Measurements from ENCODE around the gene CTPS1. TPM values are rescaled to one million over a fixed set of nuclear protein-coding genes. Genes with fewer than 3 reads are reported as not detected.
A peak's percentile ranks its signal among the peaks of the same experiment; 100 is the strongest.

The CTPS1 gene, protein sequence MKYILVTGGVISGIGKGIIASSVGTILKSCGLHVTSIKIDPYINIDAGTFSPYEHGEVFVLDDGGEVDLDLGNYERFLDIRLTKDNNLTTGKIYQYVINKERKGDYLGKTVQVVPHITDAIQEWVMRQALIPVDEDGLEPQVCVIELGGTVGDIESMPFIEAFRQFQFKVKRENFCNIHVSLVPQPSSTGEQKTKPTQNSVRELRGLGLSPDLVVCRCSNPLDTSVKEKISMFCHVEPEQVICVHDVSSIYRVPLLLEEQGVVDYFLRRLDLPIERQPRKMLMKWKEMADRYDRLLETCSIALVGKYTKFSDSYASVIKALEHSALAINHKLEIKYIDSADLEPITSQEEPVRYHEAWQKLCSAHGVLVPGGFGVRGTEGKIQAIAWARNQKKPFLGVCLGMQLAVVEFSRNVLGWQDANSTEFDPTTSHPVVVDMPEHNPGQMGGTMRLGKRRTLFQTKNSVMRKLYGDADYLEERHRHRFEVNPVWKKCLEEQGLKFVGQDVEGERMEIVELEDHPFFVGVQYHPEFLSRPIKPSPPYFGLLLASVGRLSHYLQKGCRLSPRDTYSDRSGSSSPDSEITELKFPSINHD
- total RNA-seq (10 to 100 TPM; 29.9 to 60.6 TPM), polyA plus RNA-seq (10 to 100 TPM; 26.7 to 60.2 TPM)
- long read RNA-seq, donor 1, transcript CTPS1-201 (18 exons, 2,037 nt) = minor isoform, 6 of 215 reads
- long read RNA-seq, donor 1, transcript CTPS1-202 (19 exons, 3,201 nt) = major isoform, 142 of 215 reads
- long read RNA-seq, donor 1, transcript CTPS1-211 (18 exons, 2,855 nt) = minor isoform, 9 of 215 reads
- long read RNA-seq, donor 1, partial matches to known transcripts = 26 of 215 reads
- long read RNA-seq, donor 1, other reads (novel, unspliced or antisense) = 29 of 215 reads
- long read RNA-seq, donor 2, transcript CTPS1-202 (19 exons, 3,201 nt) = major isoform, 6 of 14 reads
- long read RNA-seq, donor 2, partial matches to known transcripts = 3 of 14 reads
- long read RNA-seq, donor 2, other reads (novel, unspliced or antisense) = 5 of 14 reads

DNA sequence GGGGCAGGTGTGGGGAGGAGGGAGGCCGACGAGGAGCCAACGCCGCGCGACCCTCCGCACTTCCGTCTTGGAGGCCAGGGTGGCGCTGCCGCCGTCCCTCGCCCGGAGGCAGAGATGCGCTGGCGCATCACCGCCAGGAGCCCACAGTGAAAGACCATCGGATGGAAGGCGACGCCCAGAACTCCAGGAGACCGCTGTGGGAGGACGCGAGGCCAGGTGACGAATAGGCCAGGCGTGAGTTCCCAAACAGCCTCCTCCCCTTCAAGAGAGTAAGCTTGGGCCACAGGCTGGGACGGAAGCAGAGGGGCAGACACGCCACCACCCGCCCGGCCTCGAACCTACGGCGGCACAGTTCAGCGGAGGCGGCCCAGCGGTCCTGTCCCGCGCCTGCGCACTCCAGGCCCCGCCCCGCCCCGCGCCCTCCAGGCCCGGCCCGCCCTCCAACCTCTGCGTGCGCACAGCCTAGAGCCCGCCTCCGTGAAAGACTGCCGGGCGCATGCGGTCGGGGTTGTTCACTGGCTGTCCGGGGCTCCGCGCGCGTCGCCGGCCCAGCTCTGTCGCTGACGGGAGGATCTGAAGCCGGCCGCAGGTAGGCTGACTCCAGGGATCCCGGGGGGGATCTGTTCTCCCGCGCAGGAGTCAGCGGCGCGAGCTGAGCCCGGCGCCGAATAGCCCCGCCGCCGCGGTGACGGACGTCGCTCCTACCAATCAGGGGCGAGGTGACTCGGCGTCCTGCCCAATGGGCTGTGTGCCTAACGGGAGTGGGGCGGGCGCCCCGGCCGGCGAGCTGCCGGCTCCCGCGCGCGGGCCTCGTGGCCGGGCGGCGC, at the start of gene CTPS1:
Gene CTPS1 (plus strand): TSS at position 456 of the 827 bp plus-strand sequence. CDS start 3,595 bp downstream, outside the sequence.
- no peaks in the 10 kb centered on the region for H3K4me1 ChIP-seq (ENCODE audit: control insufficient read depth in 1 of 2, insufficient read depth in 2 of 2, low read length in 2 of 2)
- intact Hi-C loops (cut with DNase I) = loop anchor here in 1 of 2 donors (5.0 kb wide), 1 partner anchor 68 kb away; no protein-coding TSS in a partner anchor
- ATAC-seq (ENCODE audit: low FRiP score) = peak; percentile 96
- peak; percentile 97 to 99 for DNase-seq
- no peaks in the 10 kb centered on the region for H3K27me3 ChIP-seq (ENCODE audit: control insufficient read depth in 1 of 2, insufficient read depth in 2 of 2, low read length in 1 of 2)
- no peaks in the 10 kb centered on the region for H3K36me3 ChIP-seq (ENCODE audit: control insufficient read depth in 1 of 2, insufficient read depth in 2 of 2, low read length in 1 of 2)
- peak within 1 kb of the TSS; percentile 59 to 71 for H3K27ac ChIP-seq (ENCODE audit: low read depth in 1 of 2, low read length in 2 of 2)
- WGBS, 2 donors = 0 to 1% methylated on average over 89 to 96 of the region's 96 CpGs
- H3K9me3 ChIP-seq (ENCODE audit: control insufficient read depth, low read length) = no peaks in the 10 kb centered on the region
- H3K4me3 ChIP-seq (ENCODE audit: low read length in 2 of 2) = peak within 1 kb of the TSS; percentile 80 to 87

DNA sequence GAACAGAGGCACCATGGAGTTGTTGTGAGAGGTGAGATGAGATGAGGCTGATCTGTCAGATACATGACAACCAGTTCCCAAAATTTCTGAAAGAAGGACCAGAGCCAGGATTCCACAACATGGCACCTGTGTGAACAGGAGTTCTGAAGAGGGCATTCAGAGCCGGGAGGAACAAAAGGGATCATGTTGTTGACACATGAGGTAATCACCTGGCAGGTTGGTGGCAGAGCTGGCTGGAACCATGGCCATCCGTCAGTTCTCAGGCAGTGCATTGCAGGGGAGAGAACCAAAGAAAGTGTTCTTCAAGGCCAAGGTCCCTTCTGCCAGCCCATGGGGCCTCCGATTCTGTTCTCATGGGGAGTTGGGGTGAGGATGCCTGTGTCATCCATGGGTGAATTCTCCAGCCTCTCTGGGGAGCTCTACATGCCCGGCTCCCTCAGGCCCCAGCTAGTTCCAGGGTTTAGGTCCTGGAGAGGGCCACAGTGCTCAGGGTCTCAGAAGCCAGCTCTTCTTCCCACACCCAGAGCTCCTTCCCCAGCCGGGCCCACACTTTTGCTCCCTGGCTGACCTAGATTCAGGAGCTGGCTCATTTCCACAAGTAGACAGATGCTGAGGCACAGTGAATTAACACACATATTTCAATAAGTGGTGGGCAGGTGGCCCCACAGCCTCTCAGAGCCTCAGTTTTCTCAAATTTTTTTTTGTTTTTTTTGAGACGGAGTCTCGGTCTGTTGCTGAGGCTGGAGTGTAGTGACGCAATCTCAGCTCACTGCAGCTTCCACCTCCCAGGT, 49.1 kb upstream of the CTPS1 start:
- intact Hi-C loops (cut with DNase I) = no loop called here
- H3K4me3 ChIP-seq (ENCODE audit: low read length in 2 of 2) = no peak overlapping the region
- 53 to 75% methylated on average over 8 of the region's 8 CpGs for WGBS, 2 donors
- H3K27ac ChIP-seq (ENCODE audit: low read depth in 1 of 2, low read length in 2 of 2) = no peak overlapping the region
- no peak for DNase-seq
- H3K9me3 ChIP-seq (ENCODE audit: control insufficient read depth, low read length) = no peaks in the 10 kb centered on the region
- no peak for ATAC-seq (ENCODE audit: low FRiP score)
- no peaks in the 10 kb centered on the region for H3K27me3 ChIP-seq (ENCODE audit: control insufficient read depth in 1 of 2, insufficient read depth in 2 of 2, low read length in 1 of 2)
- no peaks in the 10 kb centered on the region for H3K4me1 ChIP-seq (ENCODE audit: control insufficient read depth in 1 of 2, insufficient read depth in 2 of 2, low read length in 2 of 2)
- H3K36me3 ChIP-seq (ENCODE audit: control insufficient read depth in 1 of 2, insufficient read depth in 2 of 2, low read length in 1 of 2) = no peaks in the 10 kb centered on the region

DNA sequence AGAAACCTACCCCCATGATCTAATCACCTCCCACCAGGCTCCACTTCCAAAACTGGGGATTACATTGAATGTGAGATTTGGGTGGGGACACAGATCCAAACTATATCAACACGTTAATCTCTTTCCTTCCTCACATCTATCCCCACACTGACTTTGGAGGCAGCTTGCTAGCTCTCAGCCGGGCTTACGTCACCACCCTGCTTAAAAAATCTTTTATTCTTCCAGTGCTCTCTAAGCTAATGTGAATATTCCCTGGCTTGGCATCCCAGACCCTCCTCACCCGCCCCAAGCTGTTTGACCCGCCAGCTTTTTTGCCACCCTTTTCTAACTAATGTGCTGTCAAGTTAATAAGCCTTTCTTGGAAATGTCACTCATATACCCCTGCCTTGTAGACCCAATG, 47.9 kb upstream of the CTPS1 start:
- ATAC-seq (ENCODE audit: low FRiP score) (no peak), DNase-seq (no peak)
- no peaks in the 10 kb centered on the region for H3K4me1 ChIP-seq (ENCODE audit: control insufficient read depth in 1 of 2, insufficient read depth in 2 of 2, low read length in 2 of 2)
- intact Hi-C loops (cut with DNase I) = no loop called here
- H3K4me3 ChIP-seq (ENCODE audit: low read length in 2 of 2) = no peak overlapping the region
- 38 to 49% methylated on average over 5 of the region's 5 CpGs for WGBS, 2 donors
- no peaks in the 10 kb centered on the region for H3K36me3 ChIP-seq (ENCODE audit: control insufficient read depth in 1 of 2, insufficient read depth in 2 of 2, low read length in 1 of 2)
- H3K27me3 ChIP-seq (ENCODE audit: control insufficient read depth in 1 of 2, insufficient read depth in 2 of 2, low read length in 1 of 2) = no peaks in the 10 kb centered on the region
- H3K27ac ChIP-seq (ENCODE audit: low read depth in 1 of 2, low read length in 2 of 2) = no peak overlapping the region
- no peaks in the 10 kb centered on the region for H3K9me3 ChIP-seq (ENCODE audit: control insufficient read depth, low read length)

DNA sequence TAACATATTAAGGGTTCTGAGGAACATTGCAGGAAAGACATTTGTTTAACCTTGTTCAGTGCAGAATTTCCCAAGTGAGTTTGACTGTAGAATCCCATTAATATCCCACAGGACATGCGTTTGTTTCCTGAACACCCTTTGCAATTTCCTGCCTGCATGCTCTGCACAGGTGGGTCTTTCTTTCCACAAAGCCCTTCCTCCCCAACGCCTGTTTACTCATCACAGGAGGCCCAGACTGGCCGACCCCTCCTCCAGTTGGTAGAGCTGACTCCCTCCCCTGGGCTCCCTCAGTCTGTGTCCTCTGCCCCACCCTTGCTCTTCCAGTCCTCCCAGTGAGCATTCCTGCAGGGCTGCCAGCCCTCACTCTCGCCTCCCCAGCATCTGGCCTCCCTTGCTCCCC, 47.5 kb upstream of the CTPS1 start:
- no peaks in the 10 kb centered on the region for H3K27me3 ChIP-seq (ENCODE audit: control insufficient read depth in 1 of 2, insufficient read depth in 2 of 2, low read length in 1 of 2)
- no peaks in the 10 kb centered on the region for H3K9me3 ChIP-seq (ENCODE audit: control insufficient read depth, low read length)
- no peak for ATAC-seq (ENCODE audit: low FRiP score)
- H3K4me3 ChIP-seq (ENCODE audit: low read length in 2 of 2) = no peak overlapping the region
- no peak overlapping the region for H3K27ac ChIP-seq (ENCODE audit: low read depth in 1 of 2, low read length in 2 of 2)
- no peaks in the 10 kb centered on the region for H3K36me3 ChIP-seq (ENCODE audit: control insufficient read depth in 1 of 2, insufficient read depth in 2 of 2, low read length in 1 of 2)
- intact Hi-C loops (cut with DNase I) = no loop called here
- 71 to 75% methylated on average over 4 of the region's 4 CpGs for WGBS, 2 donors
- DNase-seq = no peak
- no peaks in the 10 kb centered on the region for H3K4me1 ChIP-seq (ENCODE audit: control insufficient read depth in 1 of 2, insufficient read depth in 2 of 2, low read length in 2 of 2)

DNA sequence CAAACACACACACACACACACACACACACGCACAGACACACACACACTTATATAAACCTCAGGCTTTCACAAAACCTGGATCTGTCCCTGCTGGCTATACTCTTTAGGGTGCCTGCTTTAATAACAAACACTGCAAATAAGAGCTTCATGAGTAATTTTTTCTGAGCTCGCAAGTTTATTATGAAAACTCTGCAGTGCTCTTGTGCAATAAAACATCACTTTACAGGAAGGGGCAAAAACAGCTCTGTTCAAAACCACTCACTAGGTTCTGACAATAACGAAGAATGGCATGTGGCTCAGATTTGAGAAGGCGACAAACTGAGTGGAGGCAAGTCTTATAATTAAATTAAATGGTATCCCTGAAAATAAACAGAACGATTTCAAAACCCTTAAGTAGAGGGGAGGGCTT, 42.6 kb upstream of the CTPS1 start:
- ATAC-seq (ENCODE audit: low FRiP score) (no peak), DNase-seq (no peak)
- intact Hi-C loops (cut with DNase I) = loop anchor here in 1 of 2 donors (5.0 kb wide), 1 partner anchor 35 kb away; no protein-coding TSS in a partner anchor
- Histone ChIP-seq H3K27ac (ENCODE audit: low read depth in 1 of 2, low read length in 2 of 2) (no peak overlapping the region), H3K27me3 (ENCODE audit: control insufficient read depth in 1 of 2, insufficient read depth in 2 of 2, low read length in 1 of 2) (no peaks in the 10 kb centered on the region), H3K36me3 (ENCODE audit: control insufficient read depth in 1 of 2, insufficient read depth in 2 of 2, low read length in 1 of 2) (no peaks in the 10 kb centered on the region), H3K4me1 (ENCODE audit: control insufficient read depth in 1 of 2, insufficient read depth in 2 of 2, low read length in 2 of 2) (peaks cover 0 to 3% of the 10 kb centered on the region in 2 donors), H3K4me3 (ENCODE audit: low read length in 2 of 2) (no peak overlapping the region), H3K9me3 (ENCODE audit: control insufficient read depth, low read length) (no peaks in the 10 kb centered on the region)
- WGBS, 2 donors = 30 to 37% methylated on average over 5 of the region's 5 CpGs

DNA sequence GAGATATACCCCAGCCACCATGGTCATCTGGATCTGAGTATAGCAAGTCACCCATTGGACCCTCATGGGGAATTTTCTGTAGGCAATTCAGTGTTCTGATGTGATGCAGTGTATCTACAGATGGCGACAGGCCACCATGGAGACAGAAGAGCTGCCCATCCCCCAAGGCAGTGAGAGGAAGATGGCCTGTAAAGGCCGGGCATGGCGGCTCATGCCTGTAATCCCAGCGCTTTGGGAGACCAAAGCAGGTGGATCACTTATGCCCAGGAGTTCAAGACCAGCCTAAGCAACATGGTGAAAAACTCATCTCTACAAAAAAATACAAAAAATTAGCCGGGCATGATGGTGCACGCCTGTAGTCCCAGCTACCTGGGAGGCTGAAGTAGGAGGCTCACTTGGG, 41.1 kb upstream of the CTPS1 start:
- intact Hi-C loops (cut with DNase I) = loop anchor here in 1 of 2 donors (5.0 kb wide), 1 partner anchor 36 kb away; no protein-coding TSS in a partner anchor
- Histone ChIP-seq H3K4me1 (ENCODE audit: control insufficient read depth in 1 of 2, insufficient read depth in 2 of 2, low read length in 2 of 2) (peaks cover 0 to 5% of the 10 kb centered on the region in 2 donors), H3K9me3 (ENCODE audit: control insufficient read depth, low read length) (no peaks in the 10 kb centered on the region), H3K4me3 (ENCODE audit: low read length in 2 of 2) (no peak overlapping the region), H3K27ac (ENCODE audit: low read depth in 1 of 2, low read length in 2 of 2) (no peak overlapping the region), H3K27me3 (ENCODE audit: control insufficient read depth in 1 of 2, insufficient read depth in 2 of 2, low read length in 1 of 2) (no peaks in the 10 kb centered on the region), H3K36me3 (ENCODE audit: control insufficient read depth in 1 of 2, insufficient read depth in 2 of 2, low read length in 1 of 2) (no peaks in the 10 kb centered on the region)
- 96 to 97% methylated on average over 6 of the region's 6 CpGs for WGBS, 2 donors
- DNase-seq (no peak), ATAC-seq (ENCODE audit: low FRiP score) (no peak)

DNA sequence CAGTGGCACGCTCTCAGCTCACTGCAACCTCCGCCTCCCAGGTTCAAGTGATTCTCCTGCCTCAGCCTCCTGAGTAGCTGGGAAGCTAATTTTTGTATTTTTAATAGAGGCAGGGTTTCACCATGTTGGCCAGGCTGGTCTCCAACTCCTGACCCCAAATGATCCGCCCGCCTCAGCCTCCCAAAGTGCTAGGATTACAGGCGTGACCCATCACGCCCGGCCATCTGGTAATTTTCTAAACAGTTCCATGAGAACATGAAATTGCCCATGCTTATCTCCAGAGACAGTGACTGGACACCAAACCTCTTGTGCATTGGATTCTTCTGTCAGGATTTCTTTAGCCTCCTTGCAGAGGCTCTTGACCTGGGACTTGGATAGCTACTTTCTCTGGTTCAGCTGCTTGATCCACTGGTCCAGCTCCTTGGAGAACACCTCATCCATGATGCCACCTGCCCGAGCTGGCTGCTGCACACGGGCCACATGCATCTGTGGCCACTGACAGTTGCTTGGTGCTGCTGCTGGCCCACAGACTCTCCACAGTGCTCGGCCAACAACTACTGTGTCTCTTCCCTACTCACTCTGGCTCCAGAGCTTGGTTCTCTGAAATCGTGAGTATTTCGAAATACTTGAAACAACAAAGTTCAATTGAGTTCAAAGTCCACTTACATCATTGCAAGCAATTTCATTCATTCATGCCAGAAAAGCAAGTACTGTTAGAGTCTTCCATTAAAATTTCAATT, 40.0 kb upstream of the CTPS1 start:
- Histone ChIP-seq H3K27ac (ENCODE audit: low read depth in 1 of 2, low read length in 2 of 2) (no peak overlapping the region), H3K9me3 (ENCODE audit: control insufficient read depth, low read length) (no peaks in the 10 kb centered on the region), H3K36me3 (ENCODE audit: control insufficient read depth in 1 of 2, insufficient read depth in 2 of 2, low read length in 1 of 2) (no peaks in the 10 kb centered on the region), H3K27me3 (ENCODE audit: control insufficient read depth in 1 of 2, insufficient read depth in 2 of 2, low read length in 1 of 2) (no peaks in the 10 kb centered on the region), H3K4me1 (ENCODE audit: control insufficient read depth in 1 of 2, insufficient read depth in 2 of 2, low read length in 2 of 2) (peaks cover 0 to 5% of the 10 kb centered on the region in 2 donors), H3K4me3 (ENCODE audit: low read length in 2 of 2) (no peak overlapping the region)
- ATAC-seq (ENCODE audit: low FRiP score) = peak; percentile 87
- 56 to 58% methylated on average over 12 of the region's 12 CpGs for WGBS, 2 donors
- DNase-seq = no peak
- intact Hi-C loops (cut with DNase I) = loop anchor here (5.0 kb wide), 3 partner anchors 37 to 62 kb away; no protein-coding TSS in a partner anchor

All from aorta (tissue), 5 donors.